ENCODE results near the gene COL6A2.
"Not testable (repeated sequence)": the region's sequence is repeated elsewhere in the genome, so short reads cannot be mapped to it uniquely, and the experiment has no call there.

Gene COL6A2

DNA sequence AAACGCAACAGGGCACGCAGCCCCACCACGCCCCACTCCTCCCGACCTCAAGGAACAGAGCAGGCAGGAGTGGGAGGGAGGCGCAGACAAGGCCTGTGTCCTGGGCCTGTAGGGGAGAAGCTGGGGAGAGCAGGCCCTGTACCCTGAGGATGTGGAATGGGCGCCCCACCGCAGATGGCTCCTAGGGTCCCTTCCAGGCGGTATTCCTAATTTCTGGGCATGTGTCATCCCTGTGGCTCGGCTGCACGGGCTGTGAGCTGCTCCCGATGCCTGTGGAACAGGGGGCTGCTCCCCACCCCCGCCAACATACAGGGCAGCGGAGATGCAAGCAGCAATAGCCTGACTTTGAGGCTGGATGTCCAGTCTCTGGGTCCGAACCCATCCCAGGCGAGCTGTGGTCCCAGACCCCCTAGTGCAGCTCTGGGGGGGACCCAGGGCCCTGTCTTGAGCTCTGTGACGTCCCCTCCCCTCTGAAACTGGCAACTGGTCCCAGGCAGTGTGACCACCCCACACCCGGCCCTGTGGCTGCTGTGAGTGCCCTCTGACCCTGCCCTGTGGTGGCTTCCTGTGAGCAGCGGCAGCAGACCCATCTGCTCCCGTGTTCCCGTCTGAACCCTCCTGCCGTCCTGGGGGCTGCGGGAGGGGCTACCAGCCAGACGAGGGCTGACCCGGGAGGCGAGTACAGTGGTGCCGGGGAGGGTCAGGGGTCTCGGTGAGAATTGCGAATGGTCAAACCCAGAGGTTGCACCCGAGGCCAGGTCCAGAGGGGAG, 13.9 kb upstream of the COL6A2 start:
- TF ChIP-seq, protein P1, sequence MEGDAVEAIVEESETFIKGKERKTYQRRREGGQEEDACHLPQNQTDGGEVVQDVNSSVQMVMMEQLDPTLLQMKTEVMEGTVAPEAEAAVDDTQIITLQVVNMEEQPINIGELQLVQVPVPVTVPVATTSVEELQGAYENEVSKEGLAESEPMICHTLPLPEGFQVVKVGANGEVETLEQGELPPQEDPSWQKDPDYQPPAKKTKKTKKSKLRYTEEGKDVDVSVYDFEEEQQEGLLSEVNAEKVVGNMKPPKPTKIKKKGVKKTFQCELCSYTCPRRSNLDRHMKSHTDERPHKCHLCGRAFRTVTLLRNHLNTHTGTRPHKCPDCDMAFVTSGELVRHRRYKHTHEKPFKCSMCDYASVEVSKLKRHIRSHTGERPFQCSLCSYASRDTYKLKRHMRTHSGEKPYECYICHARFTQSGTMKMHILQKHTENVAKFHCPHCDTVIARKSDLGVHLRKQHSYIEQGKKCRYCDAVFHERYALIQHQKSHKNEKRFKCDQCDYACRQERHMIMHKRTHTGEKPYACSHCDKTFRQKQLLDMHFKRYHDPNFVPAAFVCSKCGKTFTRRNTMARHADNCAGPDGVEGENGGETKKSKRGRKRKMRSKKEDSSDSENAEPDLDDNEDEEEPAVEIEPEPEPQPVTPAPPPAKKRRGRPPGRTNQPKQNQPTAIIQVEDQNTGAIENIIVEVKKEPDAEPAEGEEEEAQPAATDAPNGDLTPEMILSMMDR (IDR thresholded peaks at IDR 0.05; ENCODE audit: insufficient read depth, low read depth, low read length, missing control alignments) = no peak
- no peak for DNase-seq (ENCODE audit: low read depth)
- H3K4me3 ChIP-seq (ENCODE audit: low read depth, low read length) = no peak overlapping the region

DNA sequence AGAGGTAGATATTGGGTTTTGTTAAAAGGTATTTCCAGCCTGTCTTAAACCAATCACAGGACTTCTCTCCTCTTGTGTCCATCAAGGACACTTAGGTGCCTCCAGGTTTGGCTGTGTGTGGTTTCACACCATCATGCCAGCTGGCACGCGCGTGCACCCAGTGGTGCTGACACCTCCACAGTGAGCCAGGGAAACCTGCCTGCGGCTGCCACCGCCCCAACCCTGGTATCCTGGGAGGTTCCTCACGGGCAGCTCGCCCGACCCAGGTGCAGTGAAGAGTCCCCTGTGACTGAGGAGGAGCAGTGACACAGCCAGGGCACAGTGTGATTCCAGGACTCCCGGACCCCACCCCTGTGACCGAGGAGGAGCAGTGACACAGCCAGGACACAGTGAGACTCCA, 13.2 kb upstream of the COL6A2 start:
- no peak overlapping the region for H3K4me3 ChIP-seq (ENCODE audit: low read depth, low read length)
- no peak for DNase-seq (ENCODE audit: low read depth)
- TF ChIP-seq, protein P1 (IDR thresholded peaks at IDR 0.05; ENCODE audit: insufficient read depth, low read depth, low read length, missing control alignments) = no peak

DNA sequence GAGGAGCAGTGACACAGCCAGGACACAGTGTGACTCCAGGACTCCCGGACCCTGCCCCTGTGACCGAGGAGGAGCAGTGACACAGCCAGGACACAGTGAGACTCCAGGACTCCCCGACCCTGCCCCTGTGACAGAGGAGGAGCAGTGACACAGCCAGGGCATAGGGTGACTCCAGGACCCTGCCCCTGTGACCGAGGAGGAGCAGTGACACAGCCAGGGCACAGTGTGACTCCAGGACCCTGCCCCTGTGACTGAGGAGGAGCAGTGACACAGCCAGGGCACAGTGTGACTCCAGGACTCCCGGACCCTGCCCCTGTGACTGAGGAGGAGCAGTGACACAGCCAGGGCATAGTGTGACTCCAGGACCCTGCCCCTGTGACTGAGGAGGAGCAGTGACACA, 12.7 kb upstream of the COL6A2 start:
- H3K4me3 ChIP-seq (ENCODE audit: low read depth, low read length); DNase-seq (ENCODE audit: low read depth): not testable (repeated sequence)

DNA sequence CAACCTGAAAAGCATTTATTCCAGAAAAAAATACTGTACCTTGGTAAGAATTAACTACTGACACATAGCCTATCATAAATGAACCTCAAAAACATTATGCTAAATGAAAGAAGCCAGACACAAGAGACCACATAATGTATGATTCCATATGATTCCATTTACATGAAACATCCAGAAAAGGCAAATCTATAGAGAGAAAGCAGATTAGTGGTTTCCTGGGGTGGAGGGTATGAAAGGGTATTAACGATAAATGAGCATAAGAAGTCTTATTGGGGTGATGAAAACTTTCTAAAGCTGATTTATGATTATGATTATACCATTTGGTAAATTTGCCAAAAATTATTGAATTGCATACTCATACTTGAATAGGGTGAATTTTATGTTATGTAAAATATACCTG, 10.3 kb upstream of the COL6A2 start:
- TF ChIP-seq, protein P1 (IDR thresholded peaks at IDR 0.05; ENCODE audit: insufficient read depth, low read depth, low read length, missing control alignments) = no peak
- no peak for DNase-seq (ENCODE audit: low read depth)
- H3K4me3 ChIP-seq (ENCODE audit: low read depth, low read length) = no peak overlapping the region

DNA sequence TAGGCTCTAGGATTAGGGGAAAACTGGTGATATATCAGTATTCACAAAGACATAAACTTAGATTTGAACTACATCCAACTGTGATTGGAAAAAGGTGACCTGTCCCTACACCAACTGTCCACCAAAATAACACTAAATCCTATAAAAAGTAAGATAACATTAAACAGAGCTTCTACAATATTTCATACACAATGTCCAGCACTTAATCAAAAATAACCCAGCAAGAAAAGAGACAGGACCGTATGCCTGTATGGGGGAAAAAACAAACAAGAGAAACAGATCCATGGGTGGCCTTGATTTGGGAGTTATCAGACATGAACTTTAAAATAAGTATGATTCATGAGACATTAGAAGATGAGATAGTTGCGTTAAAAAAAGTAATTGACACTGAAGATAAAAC, 9.7 kb upstream of the COL6A2 start:
- TF ChIP-seq, protein P1 (IDR thresholded peaks at IDR 0.05; ENCODE audit: insufficient read depth, low read depth, low read length, missing control alignments) = no peak
- DNase-seq (ENCODE audit: low read depth) = no peak
- H3K4me3 ChIP-seq (ENCODE audit: low read depth, low read length) = no peak overlapping the region

DNA sequence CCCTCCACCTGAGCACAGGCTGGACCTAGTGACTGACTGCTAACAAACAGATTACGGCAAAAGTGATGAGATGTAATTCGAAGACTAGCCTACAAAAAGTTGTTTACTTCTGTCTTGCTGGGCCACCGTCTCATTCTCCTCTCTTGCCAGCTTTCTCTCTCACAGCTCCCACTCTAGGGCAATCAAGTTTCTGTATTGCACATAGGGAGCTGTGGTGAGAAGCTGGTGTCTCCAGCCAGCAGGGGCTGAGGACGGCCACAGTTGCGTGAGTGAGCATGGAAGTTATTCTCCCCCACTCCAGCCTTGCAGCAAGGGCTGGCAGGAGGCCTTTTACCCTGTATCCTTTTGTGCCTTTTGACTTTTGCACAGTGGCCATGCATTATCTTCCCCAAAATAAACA, 8.6 kb upstream of the COL6A2 start:
- H3K4me3 ChIP-seq (ENCODE audit: low read depth, low read length) = no peak overlapping the region
- TF ChIP-seq, protein P1 (IDR thresholded peaks at IDR 0.05; ENCODE audit: insufficient read depth, low read depth, low read length, missing control alignments) = no peak
- no peak for DNase-seq (ENCODE audit: low read depth)

DNA sequence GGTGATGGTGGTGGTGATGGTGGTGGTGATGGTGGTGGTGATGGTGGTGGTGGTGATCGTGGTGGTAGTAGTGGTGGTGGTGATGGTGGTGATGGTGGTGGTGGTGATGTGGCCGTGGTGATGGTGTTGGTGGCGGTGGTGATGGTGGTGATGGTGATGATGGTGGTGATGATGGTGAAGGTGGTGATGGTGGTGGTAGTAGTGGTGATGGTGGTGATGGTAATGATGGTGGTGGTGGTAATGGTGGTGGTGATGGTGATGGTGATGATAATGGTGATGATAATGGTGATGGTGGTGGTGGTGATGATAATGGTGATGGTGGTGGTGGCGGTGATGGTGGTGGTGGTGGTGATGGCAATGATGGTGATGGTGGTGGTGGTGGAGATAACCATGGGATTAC, 6.8 kb upstream of the COL6A2 start:
- no peak overlapping the region for H3K4me3 ChIP-seq (ENCODE audit: low read depth, low read length)
- TF ChIP-seq, protein P1 (IDR thresholded peaks at IDR 0.05; ENCODE audit: insufficient read depth, low read depth, low read length, missing control alignments) = no peak
- no peak for DNase-seq (ENCODE audit: low read depth)

Measured in GM12865 (cell line).